Gastroesophageal sphincter (tissue), 3 donors: Measurements from ENCODE around the gene RNF41.

ENCODE experiments used
- POLR2A ChIP-seq, 2 donors: fragments of 450-650 bp; IDR thresholded peaks; one replicate each; pipeline ENCODE4 v1.6.1; 2017; ENCODE audit warnings: antibody characterized with exemption in 2 of 2, mild to moderate bottlenecking in 2 of 2, moderate library complexity in 1 of 2
- POLR2AphosphoS5 ChIP-seq: sonication (generic); formaldehyde crosslinking; IDR thresholded peaks from one replicate; pipeline ENCODE4 v1.6.1; 2017; ENCODE audit warnings: antibody characterized with exemption
- TF ChIP-seq, protein P1 (sequence below), 4 experiments: fragments of 200-600 bp in 2 of 4; fragments of 450-650 bp in 2 of 4; sonication (generic) in 1 of 4; IDR thresholded peaks; one replicate each; pipeline ENCODE4 v1.5.1; 2017 to 2019; ENCODE audit warnings: antibody characterized with exemption in 4 of 4, mild to moderate bottlenecking in 2 of 4, moderate library complexity in 2 of 4

DNA sequence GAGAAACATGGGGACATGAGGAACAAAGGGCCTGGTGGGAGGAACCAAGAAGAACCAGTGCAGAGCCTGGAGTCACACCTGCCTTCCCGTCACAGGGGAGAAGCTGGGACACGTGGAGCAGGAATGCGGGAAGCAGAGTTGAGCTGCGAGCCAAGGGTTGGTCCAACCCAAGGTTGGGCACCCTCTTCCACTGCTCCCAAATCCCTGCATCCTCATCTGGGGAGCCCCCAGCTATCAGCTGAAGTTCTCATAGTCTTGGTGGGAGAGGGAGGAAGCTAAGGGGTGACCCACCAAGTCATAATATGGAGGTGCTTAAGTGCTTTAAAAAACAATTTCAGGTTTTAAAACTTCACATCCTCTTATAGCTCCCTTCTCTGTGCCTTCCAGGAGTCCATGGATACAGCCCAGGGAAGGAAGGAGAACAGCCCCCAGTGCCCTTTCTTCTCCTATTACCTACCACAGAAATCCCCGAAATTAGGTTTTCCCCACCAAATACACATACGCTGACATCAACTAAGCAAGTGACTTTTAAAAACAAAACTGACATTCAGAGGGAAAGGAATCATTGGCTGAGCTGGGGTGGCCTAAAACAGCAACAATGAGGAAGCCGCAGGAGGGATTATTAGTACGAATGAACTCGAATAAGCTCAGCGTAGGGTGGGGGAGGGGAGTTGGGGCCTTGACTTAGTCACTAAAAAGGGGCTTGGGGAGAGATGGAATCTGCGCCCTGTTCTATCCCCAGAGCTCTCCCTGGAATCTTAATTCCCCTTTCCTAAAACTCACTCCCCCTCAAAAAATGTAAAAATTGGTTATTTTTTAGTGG, 59.0 kb downstream of the RNF41 start:
- TF ChIP-seq, protein P1, sequence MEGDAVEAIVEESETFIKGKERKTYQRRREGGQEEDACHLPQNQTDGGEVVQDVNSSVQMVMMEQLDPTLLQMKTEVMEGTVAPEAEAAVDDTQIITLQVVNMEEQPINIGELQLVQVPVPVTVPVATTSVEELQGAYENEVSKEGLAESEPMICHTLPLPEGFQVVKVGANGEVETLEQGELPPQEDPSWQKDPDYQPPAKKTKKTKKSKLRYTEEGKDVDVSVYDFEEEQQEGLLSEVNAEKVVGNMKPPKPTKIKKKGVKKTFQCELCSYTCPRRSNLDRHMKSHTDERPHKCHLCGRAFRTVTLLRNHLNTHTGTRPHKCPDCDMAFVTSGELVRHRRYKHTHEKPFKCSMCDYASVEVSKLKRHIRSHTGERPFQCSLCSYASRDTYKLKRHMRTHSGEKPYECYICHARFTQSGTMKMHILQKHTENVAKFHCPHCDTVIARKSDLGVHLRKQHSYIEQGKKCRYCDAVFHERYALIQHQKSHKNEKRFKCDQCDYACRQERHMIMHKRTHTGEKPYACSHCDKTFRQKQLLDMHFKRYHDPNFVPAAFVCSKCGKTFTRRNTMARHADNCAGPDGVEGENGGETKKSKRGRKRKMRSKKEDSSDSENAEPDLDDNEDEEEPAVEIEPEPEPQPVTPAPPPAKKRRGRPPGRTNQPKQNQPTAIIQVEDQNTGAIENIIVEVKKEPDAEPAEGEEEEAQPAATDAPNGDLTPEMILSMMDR (IDR thresholded peaks at IDR 0.05) = no peak
- TF ChIP-seq POLR2A (IDR thresholded peaks at IDR 0.05) = no peak
- TF ChIP-seq POLR2AphosphoS5 = peak; percentile 64
